HG03175 (cell line): ENCODE data around the gene IGFL1.
"Not testable (repeated sequence)": the region's sequence is repeated elsewhere in the genome, so short reads cannot be mapped to it uniquely, and the experiment has no call there.

Experiments
- ATAC-seq: cut with Tn5 transposase; IDR thresholded peaks from one replicate; pipeline ENCODE4 v1.9.1; 2021; ENCODE audit warnings: mild to moderate bottlenecking, moderate library complexity; ENCODE audit not compliant: unreplicated experiment

The IGFL1 gene

GRCh38 chr19:46201454-46202310 lies 27.9 kb upstream of the IGFL1 start:
- no peak for ATAC-seq

GRCh38 chr19:46202426-46202825 lies 27.1 kb upstream of the IGFL1 start:
- no peak for ATAC-seq

DNA sequence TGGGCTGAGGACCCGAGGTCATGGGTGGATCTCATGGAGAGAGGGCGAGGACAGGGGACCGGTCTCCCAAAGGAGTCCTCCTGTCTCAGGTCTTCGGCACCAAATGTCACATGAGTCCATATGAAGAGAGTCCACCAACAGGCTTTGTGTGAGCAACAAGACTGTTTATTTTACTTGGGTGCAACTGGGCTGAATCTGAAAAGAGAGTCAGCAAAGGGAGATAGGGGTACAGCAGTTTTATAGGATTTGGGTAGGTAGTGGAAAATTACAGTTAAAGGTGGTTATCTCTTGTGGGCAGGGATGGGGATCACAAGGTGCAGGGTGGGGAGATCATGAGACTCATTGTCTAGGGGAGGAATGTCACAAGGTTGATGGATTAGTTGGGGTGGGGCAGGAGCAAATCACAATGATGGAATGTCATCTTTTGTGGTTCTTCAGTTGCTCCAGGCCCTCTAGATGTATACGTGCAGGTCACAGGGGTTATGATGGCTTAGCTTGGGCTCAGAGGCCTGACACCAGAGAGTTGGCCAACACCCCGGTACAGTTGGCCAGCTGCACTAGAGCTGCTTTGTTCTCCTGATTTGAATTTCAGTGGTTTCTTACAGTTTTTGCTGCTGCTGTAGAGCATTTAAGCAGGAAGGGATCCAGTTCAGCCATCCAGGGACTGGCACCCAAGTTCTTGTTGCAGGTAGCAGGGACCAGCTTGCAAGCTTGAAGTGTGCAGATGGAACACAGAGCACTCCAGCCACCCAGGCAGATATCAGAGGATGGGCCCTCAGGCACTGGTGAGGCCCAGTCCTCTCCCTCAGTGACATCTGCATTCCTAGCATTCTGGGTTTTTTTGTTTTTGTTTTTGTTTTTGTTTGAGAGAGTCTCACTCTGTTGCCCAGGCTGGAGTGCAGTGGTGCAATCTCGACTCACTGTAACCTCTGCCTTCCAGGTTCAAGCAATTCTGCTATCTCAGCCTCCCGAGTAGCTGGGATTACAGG lies 26.4 kb upstream of the IGFL1 start:
- no peak for ATAC-seq

DNA sequence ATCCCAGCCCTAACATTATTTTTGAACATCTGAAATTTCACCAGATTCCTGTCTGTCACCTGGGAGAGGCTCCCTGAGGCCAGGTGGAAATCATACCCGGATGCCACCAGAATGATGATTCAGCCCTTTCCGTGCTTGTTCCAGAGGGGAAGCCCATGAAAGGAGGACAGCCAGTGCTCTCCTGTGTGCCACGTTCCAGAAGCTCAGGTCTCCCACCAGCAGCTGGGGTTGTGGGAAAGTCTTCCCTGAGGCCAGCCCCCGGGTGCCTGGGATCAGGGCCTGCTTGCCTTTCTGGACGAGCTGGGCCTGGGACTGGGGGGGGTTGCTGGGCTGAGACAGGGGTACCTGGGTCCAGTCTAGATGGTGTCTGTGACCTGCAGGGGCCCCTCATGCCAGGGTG lies 25.5 kb upstream of the IGFL1 start:
- no peak for ATAC-seq

GRCh38 chr19:46205183-46205984 lies 24.2 kb upstream of the IGFL1 start:
- no peak for ATAC-seq

DNA sequence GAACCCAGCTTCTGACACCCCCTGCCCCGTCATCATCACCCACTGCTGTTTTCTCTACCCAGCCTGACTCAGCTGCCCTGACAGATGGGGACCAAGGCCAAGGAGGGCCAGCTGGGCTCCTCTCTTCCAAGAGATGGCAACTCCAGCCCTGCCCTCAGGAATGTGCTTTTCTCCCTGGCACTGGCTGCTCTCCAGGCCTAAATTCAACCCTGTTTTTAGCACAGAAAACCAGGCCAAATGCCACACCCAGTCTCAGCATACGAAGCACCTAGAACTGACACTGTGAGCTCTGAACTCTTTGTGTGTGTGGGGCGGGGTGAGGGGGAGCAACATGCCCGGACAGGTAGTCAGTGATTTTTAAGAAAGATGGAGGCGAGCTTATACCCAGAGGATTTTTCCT lies 23.4 kb upstream of the IGFL1 start:
- no peak for ATAC-seq

DNA sequence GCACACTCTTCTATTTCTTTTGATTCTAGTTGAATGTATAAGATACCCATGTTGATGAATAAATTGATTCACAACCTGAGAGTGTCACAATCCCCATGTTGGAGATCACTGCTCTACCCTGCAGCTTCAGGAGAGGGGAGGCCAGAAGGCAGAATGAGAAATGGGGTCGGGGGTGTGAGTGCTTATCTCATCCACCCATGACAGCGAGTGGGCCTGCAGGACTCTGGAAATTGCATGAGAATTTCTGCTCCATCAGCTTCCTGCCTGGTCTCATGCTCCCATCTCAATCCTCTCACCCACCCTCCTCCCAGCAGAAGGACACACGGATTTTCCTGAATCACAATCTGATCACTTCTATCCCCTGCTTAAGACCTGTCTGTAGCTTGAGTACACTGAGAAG lies 22.9 kb upstream of the IGFL1 start:
- no peak for ATAC-seq

DNA sequence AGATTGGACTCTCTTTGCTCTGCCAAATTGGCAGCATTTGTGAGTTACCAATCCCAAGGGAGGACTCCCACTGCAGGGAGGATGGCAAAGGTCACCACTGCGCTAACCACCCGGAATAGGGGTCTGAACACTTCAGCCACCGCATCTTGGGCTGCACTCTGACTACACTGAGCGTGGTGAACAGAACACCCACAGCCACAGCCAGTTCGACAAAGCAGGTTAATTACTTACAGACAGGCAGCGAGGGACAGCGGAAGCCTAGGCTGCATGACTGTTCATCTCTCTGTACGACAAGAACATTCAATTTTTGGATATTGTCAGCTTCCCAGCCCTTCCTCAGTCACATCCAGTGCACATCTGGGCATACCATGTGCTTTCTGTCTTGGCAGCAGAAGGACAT lies 21.7 kb upstream of the IGFL1 start:
- ATAC-seq, result not testable (repeated sequence)

DNA sequence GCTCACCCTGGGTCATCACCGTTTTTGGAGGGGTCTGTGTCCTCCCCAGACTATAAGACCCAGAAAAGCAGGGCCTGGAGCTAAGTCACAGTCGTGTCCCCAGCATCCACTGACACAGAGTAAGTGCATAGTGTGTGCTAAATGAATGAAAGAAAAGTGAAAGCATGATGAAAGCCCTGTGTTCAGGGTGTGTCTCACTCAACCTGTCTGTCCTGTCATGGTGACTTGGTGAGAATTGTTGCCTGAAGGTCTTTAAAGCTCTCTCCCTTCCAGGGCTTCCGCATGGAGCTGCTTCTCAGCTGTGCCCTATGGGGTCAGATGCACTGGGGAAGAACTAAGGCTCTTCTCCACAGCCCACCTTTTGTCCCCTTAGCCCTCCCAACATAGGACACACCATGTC lies 20.5 kb upstream of the IGFL1 start:
- no peak for ATAC-seq

DNA sequence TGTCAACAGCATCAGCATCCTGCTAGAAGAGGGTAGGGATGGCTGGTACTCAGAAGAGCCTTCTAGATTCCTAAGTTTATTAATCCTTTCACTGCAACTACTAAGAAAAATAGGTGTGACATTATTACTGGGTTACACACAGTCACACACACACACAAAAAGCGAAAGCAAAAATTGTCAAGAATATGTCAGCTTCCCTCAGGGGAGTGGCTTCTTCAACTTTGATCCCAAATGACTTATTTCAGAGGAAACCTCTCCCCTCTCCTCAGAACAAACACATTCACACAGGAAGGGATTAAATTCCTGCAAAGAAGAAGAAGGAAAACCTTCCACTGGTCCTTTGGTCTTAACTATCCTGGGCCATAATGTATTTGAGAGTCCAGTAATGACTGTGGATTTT lies 20.1 kb upstream of the IGFL1 start:
- ATAC-seq, result no peak

DNA sequence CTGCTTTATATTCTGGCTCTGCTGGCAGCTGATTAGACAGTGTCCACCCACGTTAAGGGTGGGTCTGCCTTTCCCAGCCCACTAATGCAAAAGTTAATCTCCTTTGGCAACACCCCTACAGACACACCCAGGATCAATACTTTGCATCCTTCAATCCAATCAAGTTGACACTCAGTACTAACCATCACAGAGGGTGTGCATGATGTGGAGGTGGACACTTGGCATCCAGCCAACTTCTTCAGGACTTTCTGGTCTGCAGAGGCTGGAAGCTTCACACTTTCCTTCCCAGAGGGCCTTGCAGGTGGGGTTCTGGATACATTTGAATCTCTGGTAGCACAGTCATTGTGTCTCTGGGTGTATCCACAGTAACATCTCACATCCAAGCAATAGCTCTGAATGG lies 18.9 kb upstream of the IGFL1 start:
- no peak for ATAC-seq

DNA sequence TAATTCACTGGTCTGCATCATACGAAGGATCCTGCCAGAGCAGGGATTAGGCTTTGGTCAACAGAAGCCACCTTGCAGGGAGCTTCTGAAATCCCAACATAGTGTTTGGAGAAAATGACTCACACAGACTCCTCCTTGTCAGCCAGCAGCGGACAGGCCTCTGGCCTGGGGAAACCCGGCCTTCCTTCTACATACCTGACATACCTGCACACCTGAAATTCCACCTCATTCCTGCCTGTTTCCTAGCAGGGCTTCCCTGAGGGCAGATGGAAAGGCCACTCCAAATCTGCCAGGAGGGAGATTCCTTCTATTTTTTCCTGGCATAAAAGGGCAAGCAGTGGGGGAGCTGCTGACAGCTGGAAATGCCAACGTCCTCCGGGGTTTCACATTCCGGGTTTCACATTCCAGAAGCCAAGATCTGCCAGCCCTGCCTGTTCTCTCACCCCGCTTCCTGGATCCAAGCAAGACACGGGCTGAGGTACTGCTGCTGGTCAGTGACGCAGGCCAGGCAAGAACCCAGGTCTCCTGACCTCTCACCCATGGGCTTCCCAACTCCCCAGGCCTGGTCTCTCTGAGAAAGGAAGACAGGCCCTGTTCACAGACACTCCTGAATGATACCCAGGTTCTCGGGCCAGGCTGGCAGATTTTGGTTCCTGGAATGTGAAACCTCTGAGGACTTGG lies 18.2 kb upstream of the IGFL1 start:
- no peak for ATAC-seq

- not testable (repeated sequence) for ATAC-seq
These were observed 16.9 kb upstream of the IGFL1 start for GRCh38 chr19:46212592-46212991.

DNA sequence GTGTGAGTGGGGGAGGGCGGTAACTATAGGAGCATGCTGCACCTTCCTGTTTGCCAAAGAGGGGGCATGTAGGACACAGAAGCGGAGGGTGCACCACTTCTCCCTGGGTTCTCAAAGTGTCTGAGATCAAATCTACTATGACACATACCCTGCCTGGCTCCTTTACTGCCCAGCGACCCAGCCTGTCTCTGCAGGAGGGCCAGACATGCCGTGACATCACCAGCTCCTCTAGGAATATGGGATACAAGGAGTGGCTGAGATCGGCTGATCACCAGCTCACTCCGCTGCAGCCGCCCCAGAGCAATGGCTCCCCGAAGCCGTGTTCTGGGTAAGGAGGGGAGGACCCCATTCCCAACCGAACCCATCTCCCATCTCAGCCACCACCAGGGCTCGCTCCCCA lies 16.4 kb upstream of the IGFL1 start:
- no peak for ATAC-seq

DNA sequence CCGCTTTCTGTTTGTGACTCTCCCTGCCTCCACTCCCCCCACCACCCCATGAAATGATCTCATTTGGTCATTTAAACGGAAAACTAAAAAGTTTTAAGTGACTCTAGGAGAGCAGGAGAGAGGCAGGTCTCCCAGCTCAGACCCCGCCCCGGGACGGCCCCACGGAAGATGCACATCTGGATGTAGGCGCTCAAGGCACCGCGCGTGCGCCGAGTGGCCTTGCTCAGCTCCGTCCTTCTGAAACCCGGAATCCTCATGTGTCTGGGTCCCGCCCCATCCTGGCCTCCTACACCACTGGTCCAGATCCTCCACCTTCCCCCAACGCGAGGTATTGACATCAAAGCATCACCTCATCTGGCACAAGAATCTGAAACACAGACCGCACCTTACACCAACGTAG lies 15.7 kb upstream of the IGFL1 start:
- no peak for ATAC-seq

- no peak for ATAC-seq
These were observed 12.9 kb upstream of the IGFL1 start for GRCh38 chr19:46216612-46217011.

GRCh38 chr19:46217476-46217875 lies 12.1 kb upstream of the IGFL1 start:
- ATAC-seq, result no peak

GRCh38 chr19:46218160-46218559 lies 11.4 kb upstream of the IGFL1 start:
- no peak for ATAC-seq

GRCh38 chr19:46220038-46220615 lies 9.4 kb upstream of the IGFL1 start:
- ATAC-seq, result no peak

- no peak for ATAC-seq
These were observed 8.4 kb upstream of the IGFL1 start for GRCh38 chr19:46221152-46221551.
